IMR-90 (cell line): ENCODE data around the gene COL9A3. TPM values are rescaled to one million over a fixed set of nuclear protein-coding genes. Genes with fewer than 3 reads are reported as not detected.

Source experiments
- ATAC-seq: fragments of 200-7000 bp; cut with Tn5 transposase; 2 replicates; pipeline ENCODE4 v1.9.1; 2020; ENCODE audit warnings: low read depth, mild to moderate bottlenecking, moderate library complexity
- BruUV-seq: library from RNA; stranded (reverse); fragments of 400-500 nt; replicated peaks from 2 replicates; lab custom pipeline; 2021; lab: Mats Ljungman, UMichigan
- CTCF ChIA-PET: fragments of 300-600 bp; formaldehyde crosslinking; extraction: SDS; loops from one replicate; lab custom pipeline; 2021; ENCODE audit warnings: antibody characterized with exemption; lab: Yijun Ruan, JAX
- POLR2A ChIA-PET: fragments of 300-600 bp; sonication (Branson Sonifier 250); formaldehyde crosslinking; loops from one replicate; lab custom pipeline; 2022; ENCODE audit warnings: antibody characterized with exemption; ENCODE audit not compliant: unreplicated experiment; lab: Charles Lee
- DNase-seq: peaks from one replicate; pipeline ENCODE4 v3.0.0; 2013
- H2AFZ ChIP-seq: replicated peaks from 2 replicates; pipeline ENCODE3; 2013; ENCODE audit warnings: low read length, mild to moderate bottlenecking; ENCODE audit not compliant: poor library complexity
- H2AK5ac ChIP-seq: 2 replicates; pipeline ENCODE4 v1.6.1; 2013; ENCODE audit warnings: low read depth, low read length, inconsistent platforms
- H2AK9ac ChIP-seq: replicated peaks from 2 replicates; pipeline ENCODE3; 2013; ENCODE audit warnings: mild to moderate bottlenecking, low read depth, low read length, moderate library complexity; ENCODE audit not compliant: poor library complexity
- H2BK120ac ChIP-seq: 2 replicates; pipeline ENCODE4 v1.6.1; 2013; ENCODE audit warnings: low read depth, low read length, inconsistent platforms
- H2BK15ac ChIP-seq: 3 replicates; pipeline ENCODE4 v1.6.1; 2013; ENCODE audit warnings: low read depth, low read length, inconsistent platforms
- H2BK20ac ChIP-seq: 2 replicates; pipeline ENCODE4 v1.6.1; 2013; ENCODE audit warnings: low read depth, mild to moderate bottlenecking, inconsistent platforms, low read length, moderate library complexity
- H2BK5ac ChIP-seq: 2 replicates; pipeline ENCODE4 v1.6.1; 2013; ENCODE audit warnings: mild to moderate bottlenecking, low read depth, low read length, inconsistent platforms; ENCODE audit not compliant: poor library complexity, severe bottlenecking
- H3K14ac ChIP-seq: replicated peaks from 2 replicates; pipeline ENCODE4 v1.6.1; 2013; ENCODE audit warnings: low read depth, low read length, inconsistent platforms
- H3K18ac ChIP-seq: 2 replicates; pipeline ENCODE4 v1.6.1; 2013; ENCODE audit warnings: low read depth, low read length, control low read depth
- H3K23ac ChIP-seq: 2 replicates; pipeline ENCODE4 v1.6.1; 2013; ENCODE audit warnings: low read depth, low read length, inconsistent platforms
- H3K27ac ChIP-seq: 2 replicates; pipeline ENCODE4 v1.5.1; 2013; ENCODE audit warnings: mild to moderate bottlenecking, control low read depth, low read length; ENCODE audit not compliant: insufficient read depth
- H3K27me3 ChIP-seq: 2 replicates; pipeline ENCODE4 v1.6.1; 2013; ENCODE audit warnings: low read length; ENCODE audit not compliant: control insufficient read depth, insufficient read depth
- H3K36me3 ChIP-seq: 2 replicates; pipeline ENCODE4 v1.6.1; 2013; ENCODE audit warnings: low read length, mixed read lengths; ENCODE audit not compliant: control insufficient read depth, insufficient read depth
- H3K4ac ChIP-seq: 2 replicates; pipeline ENCODE4 v1.6.1; 2013; ENCODE audit warnings: low read depth, low read length, inconsistent platforms
- H3K4me1 ChIP-seq: 2 replicates; pipeline ENCODE4 v1.6.1; 2013; ENCODE audit warnings: low read length, mixed read lengths; ENCODE audit not compliant: control insufficient read depth, insufficient read depth
- H3K4me2 ChIP-seq: 2 replicates; pipeline ENCODE4 v1.6.1; 2013; ENCODE audit warnings: low read depth, mild to moderate bottlenecking, control low read depth, low read length, moderate library complexity
- H3K4me3 ChIP-seq: 2 replicates; pipeline ENCODE4 v1.5.1; 2013; ENCODE audit warnings: low read depth, mild to moderate bottlenecking, control low read depth, low read length, moderate library complexity; ENCODE audit not compliant: insufficient read depth
- H3K56ac ChIP-seq: 2 replicates; pipeline ENCODE4 v1.6.1; 2013; ENCODE audit warnings: low read length, inconsistent platforms; ENCODE audit not compliant: insufficient read depth; ENCODE audit errors: extremely low read depth
- H3K79me1 ChIP-seq, 2 experiments: 2 replicates each; pipeline ENCODE4 v1.6.1; 2013; ENCODE audit warnings: low read length in 2 of 2, inconsistent platforms in 1 of 2, low read depth in 1 of 2
- H3K9ac ChIP-seq: 2 replicates; pipeline ENCODE4 v1.6.1; 2013; ENCODE audit warnings: low read depth, low read length, control low read depth
- H3K9me1 ChIP-seq: 2 replicates; pipeline ENCODE4 v1.6.1; 2013; ENCODE audit warnings: low read length, inconsistent platforms; ENCODE audit not compliant: insufficient read depth
- H3K9me3 ChIP-seq: 2 replicates; pipeline ENCODE4 v1.6.1; 2013; ENCODE audit warnings: low read length; ENCODE audit not compliant: control insufficient read depth, insufficient read depth
- H4K20me1 ChIP-seq: 2 replicates; pipeline ENCODE4 v1.6.1; 2013; ENCODE audit warnings: low read length, inconsistent platforms; ENCODE audit not compliant: insufficient read depth
- H4K5ac ChIP-seq: 2 replicates; pipeline ENCODE4 v1.6.1; 2013; ENCODE audit warnings: mild to moderate bottlenecking, low read depth, low read length, control low read depth
- H4K8ac ChIP-seq, 2 experiments: 2 replicates each; pipeline ENCODE4 v1.6.1; 2013; ENCODE audit warnings: low read depth in 2 of 2, low read length in 2 of 2, control low read depth in 1 of 2, inconsistent platforms in 1 of 2
- H4K91ac ChIP-seq: 2 replicates; pipeline ENCODE4 v1.6.1; 2013; ENCODE audit warnings: low read depth, low read length, inconsistent platforms; ENCODE audit not compliant: insufficient read depth
- BHLHE40 ChIP-seq: fragments of 150-350 bp; IDR thresholded peaks from 2 replicates; pipeline ENCODE4 v1.6.1; 2016; ENCODE audit warnings: mild to moderate bottlenecking, low read depth, low read length
- MAFK ChIP-seq: IDR thresholded peaks from 2 replicates; pipeline ENCODE4 v1.6.1; 2012; ENCODE audit warnings: low read depth, low read length, improper control_type of control experiment
- NFE2L2 ChIP-seq: fragments of 150-350 bp; IDR thresholded peaks from 2 replicates; pipeline ENCODE4 v1.6.1; 2016; ENCODE audit warnings: low read depth, mild to moderate bottlenecking, low read length
- RAD21 ChIP-seq: IDR thresholded peaks from 2 replicates; pipeline ENCODE4 v1.6.1; 2012; ENCODE audit warnings: low read length, improper control_type of control experiment
- WGBS, 2 experiments: methylation state at CpG; one replicate each; pipeline versions ENCODE4 v1.1.5 to v1.1.7; 2013; ENCODE audit warnings: missing lambda C conversion rate in 2 of 2; ENCODE audit not compliant: insufficient read length in 1 of 2; ENCODE audit errors: extremely low coverage in 2 of 2; 5-methylcytosine and 5-hydroxymethylcytosine counted together
- dilution Hi-C: fragments of 300-500 bp; cut with HindIII; formaldehyde crosslinking; loops from one replicate; pipeline ENCODE4 v1.14.3; 2018; ENCODE audit warnings: low sequenced_read_pairs; ENCODE audit not compliant: unreplicated experiment
- in situ Hi-C: fragments of 300-500 bp; cut with MboI; formaldehyde crosslinking; loops from 3 replicates; pipeline ENCODE4 v1.14.3; 2019; ENCODE audit warnings: low sequenced_read_pairs, inconsistent platforms, mixed read lengths
- intact Hi-C: fragments of 100-400 bp; cut with micrococcal nuclease; formaldehyde crosslinking; loops from 2 replicates; pipeline ENCODE4 v1.10.0; 2022
- polyA plus RNA-seq, 3 experiments: library from polyadenylated mRNA; depleted of rRNA; stranded (reverse); fragments of >200 nt; gene quantifications; 2 replicates each; pipeline ENCODE4 v1.2.3, GENCODE V29; 2012; ENCODE audit warnings: low replicate concordance in 1 of 3
- total RNA-seq: library from RNA; depleted of rRNA; stranded (reverse); fragments of >200 nt; gene quantifications from 2 replicates; pipeline ENCODE4 v1.2.3, GENCODE V29; 2012

Gene COL9A3
- total and polyA plus RNA-seq, 2 of the 4 experiments (the other 2 are of a cell fraction), result 0.36 to 1.4 TPM

DNA sequence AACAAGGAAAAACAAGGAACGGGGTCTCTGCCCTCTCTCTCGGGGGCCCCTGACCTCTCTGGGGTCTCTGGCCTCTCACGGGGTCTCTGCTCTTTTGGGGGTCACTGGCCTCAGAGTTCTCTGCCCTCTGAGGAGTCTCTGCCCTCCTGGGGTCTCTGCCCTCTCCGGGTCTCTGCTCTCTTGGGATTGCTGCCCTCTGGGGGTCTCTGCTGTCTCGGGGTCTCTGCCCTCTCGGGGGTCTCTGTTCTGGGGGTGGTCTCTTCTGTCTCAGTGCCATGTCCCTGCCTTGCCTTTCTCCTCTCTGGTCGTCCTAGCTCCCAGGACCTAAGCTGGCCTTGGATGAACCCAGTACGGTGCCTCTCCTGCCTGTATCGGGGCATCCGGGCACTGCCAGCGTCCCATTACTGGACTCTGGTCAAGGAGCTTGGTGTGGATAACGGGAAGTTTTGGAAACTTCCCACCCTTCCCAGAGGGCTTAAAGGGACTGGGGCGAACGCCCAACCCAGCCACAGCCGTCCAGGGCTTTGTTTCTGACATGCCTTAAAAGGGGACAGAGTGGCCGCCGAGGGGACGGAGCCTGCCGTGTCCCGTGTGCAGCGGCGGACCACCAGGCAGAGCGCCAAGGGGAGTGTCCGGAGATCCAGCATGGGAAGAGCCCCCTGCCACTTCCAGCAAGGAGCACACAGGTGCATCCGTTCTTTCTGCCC, 45.3 kb upstream of the COL9A3 start:
- Histone ChIP-seq H2BK5ac (no peak overlapping the region), H4K20me1 (no peaks in the 10 kb centered on the region), H4K8ac (no peak overlapping the region), H4K91ac (no peak overlapping the region), H3K14ac (no peak overlapping the region), H3K27ac (no peak overlapping the region), H2AK5ac (no peak overlapping the region), H2BK120ac (no peak overlapping the region), H2BK15ac (no peak overlapping the region), H2AK9ac (no peak overlapping the region), H3K9me1 (peaks cover 4% of the 10 kb centered on the region), H3K9ac (no peak overlapping the region), H3K4me2 (no peak overlapping the region), H2BK20ac (no peak overlapping the region), H3K4me3 (no peak overlapping the region), H3K56ac (no peak overlapping the region), H3K9me3 (no peaks in the 10 kb centered on the region), H3K4me1 (peaks cover 11% of the 10 kb centered on the region), H3K36me3 (no peaks in the 10 kb centered on the region), H3K79me1 (no peaks in the 10 kb centered on the region), H2AFZ (no peak overlapping the region), H3K27me3 (peaks cover 6% of the 10 kb centered on the region; the same call in 1 of the 2 replicates), H4K5ac (no peak overlapping the region), H3K18ac (no peak overlapping the region), H3K4ac (no peak overlapping the region), H3K23ac (no peak overlapping the region)
- no peak for DNase-seq
- no TSS peak for BruUV-seq
- ChIA-PET POLR2A (no interaction called here), CTCF (no interaction called here)
- no peak for TF ChIP-seq RAD21
- TF ChIP-seq MAFK, result no peak
- TF ChIP-seq BHLHE40, result no peak
- no peak for TF ChIP-seq NFE2L2
- dilution Hi-C loops (no loop called here), in situ Hi-C loops (no loop called here), intact Hi-C loops (no loop called here)
- ATAC-seq, result no peak
- 80% methylated on average over 14 of the region's 25 CpGs; no CpG with 5 or more reads in 1 of the 2 experiments for WGBS, 2 experiments
